NCI-H1092 treated with DMSO at 0.1 percent for 48 hours (cell line): ENCODE results near the gene UPF3B.
"Not testable (repeated sequence)": the region's sequence is repeated elsewhere in the genome, so short reads cannot be mapped to it uniquely, and the experiment has no call there.

Source experiments
- DNase-seq: peaks from one replicate; lab custom pipeline; 2025; lab: John Stamatoyannopoulos, UW

The UPF3B gene, protein sequence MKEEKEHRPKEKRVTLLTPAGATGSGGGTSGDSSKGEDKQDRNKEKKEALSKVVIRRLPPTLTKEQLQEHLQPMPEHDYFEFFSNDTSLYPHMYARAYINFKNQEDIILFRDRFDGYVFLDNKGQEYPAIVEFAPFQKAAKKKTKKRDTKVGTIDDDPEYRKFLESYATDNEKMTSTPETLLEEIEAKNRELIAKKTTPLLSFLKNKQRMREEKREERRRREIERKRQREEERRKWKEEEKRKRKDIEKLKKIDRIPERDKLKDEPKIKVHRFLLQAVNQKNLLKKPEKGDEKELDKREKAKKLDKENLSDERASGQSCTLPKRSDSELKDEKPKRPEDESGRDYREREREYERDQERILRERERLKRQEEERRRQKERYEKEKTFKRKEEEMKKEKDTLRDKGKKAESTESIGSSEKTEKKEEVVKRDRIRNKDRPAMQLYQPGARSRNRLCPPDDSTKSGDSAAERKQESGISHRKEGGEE

DNA sequence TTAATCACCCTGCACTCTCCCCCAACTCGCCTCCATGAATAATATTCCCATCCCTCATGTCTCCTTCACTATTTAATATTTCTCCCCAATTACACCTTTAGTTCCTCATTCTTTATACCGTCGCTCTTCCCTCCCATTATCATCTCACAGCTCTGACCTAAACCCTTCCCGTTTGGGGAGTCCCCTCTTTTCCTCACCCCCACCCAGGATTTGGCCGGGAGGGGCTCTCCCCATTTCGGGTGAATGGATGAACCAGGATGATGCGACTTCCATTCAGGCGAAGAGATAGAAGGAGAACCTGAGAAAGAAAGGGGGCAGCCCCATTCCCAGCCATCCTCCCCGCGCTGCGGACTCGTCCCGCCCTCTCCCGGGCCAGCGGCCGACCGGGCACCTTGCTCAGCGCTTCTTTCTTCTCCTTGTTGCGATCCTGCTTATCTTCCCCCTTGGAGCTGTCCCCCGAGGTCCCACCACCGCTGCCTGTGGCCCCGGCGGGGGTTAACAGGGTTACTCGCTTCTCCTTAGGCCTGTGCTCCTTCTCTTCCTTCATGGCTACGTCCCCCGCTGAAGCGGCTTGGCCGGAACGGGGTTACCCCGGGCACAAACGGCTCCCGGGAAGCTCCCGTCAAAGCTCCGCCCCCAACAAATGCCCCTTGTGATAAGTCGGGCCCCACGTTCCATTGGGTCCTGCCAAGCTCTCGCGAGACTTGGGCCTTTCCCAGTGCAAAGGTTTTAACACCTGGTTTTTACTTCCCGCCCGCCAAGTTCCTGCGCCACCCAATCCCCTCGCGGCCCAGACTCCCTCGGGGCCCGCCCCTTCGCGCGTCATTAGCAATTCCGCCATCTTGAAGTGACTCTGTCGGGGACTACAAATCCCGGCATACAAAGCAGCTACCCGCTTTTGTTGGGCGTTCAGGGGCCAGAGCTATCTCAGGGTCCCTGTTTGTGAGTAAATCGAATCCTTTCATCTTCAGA is at the start of gene UPF3B:
UPF3B (minus strand) TSS at position 582 of the 972 bp plus-strand sequence; CDS start at position 547, 35 bp downstream.
- DNase-seq: peak; percentile 99

DNA sequence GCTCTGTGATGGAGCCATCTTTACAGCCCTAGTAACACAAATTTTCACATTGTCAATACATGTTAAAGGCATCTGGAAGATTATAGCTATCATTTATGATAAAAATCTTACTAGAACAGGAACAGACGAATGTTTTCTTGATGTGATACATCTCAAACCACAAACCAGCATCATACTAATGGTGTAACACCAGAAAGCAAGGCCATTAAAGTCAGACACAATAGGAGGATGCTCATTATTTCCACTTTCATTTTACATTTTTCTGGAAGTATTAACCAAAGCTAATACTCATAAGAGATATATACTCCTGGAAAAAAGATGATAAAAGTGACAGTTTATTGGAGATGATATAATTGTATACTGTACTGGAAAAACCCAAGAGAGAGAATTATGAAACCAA is 48.2 kb upstream of the UPF3B start:
- DNase-seq: no peak

DNA sequence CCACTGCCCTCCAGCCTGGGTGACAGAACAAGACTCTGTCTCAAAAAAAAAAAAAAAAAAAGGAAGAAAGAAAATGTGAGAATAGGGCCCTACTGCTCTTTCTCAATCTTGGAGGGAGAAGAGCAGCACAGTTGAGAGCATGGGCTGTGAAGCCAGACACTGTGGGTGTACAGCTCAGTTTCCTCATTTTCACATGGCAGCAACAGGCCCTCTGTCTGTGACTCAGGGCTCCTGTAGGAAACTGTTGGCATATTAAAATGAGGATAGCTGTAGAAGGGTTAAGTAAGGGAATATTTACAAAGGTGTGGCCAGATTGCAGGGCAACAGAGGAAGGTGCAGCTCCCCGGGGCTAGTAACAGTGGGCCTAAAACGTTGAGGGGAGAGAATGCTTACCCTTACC is 46.4 kb upstream of the UPF3B start:
- no peak for DNase-seq

DNA sequence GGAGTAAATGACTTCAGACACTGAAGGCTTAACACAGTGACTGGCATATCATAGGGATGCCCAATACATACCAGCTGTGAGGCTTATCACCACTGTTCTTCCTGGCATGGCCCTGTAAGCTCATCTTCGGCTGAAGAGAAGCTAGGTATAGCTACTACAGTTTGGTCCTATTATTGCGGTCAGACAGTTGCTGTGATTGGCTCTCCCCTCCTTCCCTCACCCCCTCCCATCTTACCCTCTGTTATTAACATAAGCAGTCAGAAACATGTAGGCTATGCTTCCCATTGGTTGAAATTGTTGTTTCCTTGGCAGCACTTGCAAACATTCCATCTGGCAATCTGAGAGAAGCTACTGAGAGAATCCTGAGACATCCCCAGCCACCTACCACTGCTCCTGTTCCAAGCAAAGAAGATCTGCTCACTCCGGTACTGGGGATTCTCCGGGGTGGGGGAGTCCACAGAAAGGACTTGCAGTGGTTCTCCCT is 43.1 kb upstream of the UPF3B start, which contains the start of gene AKAP14:
AKAP14 (plus strand) TSS at position 51 of the 484 bp plus-strand sequence. CDS start 7,331 bp downstream, outside the sequence.
- DNase-seq: no peak

DNA sequence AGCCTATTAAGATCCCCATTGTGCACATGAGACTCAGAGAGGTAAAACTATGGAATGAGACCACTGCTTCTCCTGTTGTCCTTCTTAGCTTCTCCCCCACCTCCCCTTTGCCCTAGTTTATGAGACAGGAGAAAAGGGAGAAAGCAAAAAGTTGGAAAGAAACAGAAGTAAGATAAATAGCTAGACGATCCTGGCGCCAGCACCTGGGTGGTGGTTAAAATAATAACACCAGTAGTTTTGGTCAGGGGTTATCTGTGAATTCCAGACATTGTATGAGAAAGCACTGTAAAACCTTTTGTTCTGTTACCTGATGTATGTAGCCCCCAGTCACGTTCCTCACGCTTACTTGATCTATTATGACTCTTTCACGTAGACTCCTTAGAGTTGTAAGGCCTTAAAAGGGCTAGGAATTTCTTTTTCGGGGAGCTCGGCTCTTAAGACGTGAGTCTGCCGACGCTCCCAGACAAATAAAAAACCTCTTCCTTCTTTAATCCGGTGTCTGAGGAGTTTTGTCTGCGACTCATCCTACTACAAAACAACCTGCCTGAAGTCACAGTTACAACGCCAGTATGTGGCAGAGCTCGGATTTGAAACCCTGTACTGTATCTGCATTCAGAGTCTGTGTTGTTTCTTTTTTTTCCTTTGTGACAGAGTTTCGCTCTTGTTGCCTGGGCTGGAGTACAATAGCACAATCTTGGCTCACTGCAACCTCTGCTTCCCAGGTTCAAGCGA is 39.4 kb upstream of the UPF3B start:
- DNase-seq: not testable (repeated sequence)

DNA sequence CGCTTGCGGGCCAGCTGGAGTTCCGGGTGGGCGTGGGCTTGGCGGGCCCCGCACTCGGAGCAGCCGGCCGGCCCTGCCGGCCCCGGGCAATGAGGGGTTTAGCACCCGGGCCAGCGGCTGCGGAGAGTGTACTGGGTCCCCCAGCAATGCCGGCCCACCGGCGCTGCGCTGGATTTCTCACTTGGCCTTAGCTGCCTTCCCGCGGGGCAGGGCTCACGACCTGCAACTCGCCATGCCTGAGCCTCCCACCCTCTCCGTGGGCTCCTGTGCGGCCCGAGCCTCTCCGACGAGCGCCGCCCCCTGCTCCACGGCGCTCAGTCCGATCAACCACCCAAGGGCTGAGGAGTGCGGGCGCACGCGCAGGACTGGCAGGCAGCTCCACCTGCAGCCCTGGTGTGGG is 37.9 kb upstream of the UPF3B start:
- not testable (repeated sequence) for DNase-seq

DNA sequence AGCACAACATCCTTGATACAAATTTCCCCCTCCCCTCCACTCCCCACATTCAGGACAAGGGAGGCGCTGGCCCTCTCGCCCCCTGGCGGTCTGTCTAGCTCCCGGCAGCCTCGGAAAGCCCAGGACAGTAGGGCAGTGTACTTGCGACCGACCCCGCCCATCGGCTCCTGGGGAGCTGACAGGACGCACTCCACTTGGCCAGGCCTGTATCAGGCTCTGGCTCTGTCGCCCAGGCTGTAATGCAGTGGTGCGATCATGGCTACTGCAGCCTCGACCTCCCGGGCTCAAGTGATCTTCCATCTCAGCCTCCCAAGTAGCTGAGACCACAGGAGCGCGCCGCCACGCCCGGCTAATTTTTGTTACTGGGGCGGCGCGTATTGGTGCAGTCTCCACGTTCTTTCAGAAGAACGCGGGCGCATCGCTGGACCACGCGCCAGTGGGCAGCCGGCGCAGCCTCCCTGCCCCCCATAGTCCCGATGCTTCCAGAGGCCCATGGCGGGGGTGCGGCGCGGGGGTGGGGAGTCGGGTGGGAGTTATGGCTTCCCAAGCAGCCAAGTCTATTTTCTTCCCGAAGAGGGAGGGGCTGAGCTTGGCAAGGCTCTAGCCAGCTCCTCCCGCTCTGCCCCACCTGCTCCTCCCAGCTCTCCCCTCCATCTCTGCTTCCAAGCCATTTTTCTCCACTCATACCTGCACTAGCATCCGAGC is 35.1 kb upstream of the UPF3B start:
- DNase-seq: peak; percentile 11

DNA sequence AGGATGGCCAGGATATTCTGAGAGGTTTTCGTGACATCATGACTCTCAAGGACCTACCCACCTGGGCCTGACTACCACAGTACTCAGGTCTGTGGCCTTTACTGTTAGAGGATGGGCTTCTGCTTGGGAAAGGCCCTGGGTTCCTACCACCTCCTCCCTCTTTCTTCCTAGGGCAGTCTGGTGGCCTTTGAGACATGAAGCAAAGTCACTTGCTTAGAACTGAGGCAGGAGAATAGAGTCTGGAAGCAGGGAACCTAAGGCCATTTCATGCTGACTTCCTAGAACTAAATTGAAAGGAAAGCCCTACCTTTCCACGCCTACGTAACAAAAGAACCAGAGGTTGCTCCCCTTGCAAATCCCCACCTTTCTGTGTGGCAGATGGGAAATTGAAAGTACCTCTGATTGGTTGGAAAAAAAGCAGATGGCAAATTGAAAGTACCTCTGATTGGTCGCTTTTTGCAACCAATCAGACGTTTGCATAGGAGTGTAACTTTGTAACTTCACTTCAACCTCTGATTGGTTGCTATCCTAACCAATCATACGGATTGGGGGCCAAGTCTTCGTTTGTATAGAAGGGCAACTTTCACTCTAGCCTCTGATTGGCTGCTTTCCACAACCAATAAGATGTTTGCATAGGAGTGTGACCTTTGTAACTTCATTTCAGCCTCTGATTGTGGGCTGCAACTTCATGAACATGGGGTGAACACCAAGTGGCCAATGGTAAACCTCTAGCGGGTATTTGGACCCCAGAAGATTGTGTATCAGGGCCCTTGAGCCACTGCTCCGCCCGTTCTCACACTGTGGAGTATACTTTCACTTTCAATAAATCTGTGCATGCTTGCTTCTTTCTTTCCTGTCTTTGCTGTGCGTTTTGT is 33.0 kb upstream of the UPF3B start:
- no peak for DNase-seq

DNA sequence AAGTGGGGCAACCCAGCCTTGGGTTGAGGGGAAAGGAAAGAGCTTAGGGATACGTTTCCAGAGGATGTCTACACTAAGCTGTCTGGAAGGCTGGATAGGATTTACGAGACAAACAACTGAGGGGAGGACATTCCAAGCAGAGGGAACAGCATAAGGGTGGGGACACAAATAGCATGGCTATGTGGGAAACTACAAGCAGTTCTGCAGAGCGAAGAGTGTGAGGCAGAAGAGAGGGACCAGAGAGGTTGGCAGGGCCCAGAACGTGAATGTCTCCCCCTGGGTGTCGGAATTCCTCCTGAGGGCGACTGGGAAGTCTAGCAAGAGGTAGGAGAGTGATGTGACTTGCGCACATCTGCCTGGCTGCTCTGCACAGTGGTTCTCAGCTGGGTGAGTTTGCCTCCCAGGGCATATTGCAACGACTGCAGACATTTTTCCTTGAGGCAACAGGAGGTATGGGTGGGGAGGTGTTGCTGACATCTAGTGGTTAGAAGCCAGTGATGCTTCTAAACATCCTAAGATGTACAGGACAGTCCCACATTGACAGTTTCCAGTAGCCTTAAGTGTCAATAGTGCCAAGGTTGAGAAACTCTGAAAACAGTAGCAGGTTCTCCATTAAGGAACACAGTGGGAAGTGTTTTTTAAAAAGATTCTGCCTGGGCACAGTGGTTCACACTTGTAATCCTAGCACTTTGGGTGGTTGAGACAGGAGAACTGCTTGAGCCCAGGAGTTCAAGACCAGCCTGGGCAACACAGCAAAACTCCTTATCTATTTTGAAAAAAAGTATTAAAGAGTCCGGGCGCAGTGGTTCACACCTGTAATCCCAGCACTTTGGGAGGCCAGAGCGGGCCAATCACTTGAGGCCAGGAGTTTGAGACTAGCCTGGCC is 28.0 kb upstream of the UPF3B start:
- peak; percentile 42 for DNase-seq

DNA sequence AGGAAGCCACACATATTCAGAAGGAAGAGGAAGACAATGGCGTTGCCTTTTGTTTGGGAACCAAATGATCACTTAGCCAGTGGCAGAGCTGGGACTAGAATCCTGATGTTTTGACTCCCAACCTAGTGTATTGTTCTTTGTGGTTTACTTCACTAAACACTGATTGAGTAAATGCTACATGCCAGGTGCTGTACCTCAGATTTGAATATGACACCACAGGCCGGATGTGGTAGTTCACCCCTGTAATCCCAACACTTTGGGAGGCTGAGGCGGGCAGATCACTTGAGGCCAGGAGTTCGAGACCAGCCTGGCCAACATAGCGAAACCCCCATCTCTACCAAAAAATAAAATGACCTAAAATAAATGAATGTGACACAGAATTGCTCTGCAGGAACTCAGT is 27.3 kb upstream of the UPF3B start:
- no peak for DNase-seq

DNA sequence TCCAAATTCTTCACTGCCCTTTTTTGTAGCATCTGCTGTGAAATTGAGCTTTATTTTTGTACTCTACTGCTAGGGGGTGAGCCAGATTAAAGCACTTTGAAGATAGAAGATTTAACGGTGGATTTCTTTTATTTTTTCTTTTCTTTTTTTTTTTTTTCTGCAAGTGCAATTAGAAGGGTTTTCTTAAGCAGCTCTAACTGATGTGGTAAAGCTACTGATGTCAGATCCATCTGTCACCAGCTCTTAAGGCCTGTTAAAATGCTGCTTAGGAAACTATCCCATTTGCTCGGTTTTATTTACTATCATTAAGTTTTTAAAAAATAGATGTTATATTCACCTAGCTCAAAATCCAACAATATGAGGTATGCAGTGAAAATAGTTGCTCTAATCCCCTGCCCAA is 26.0 kb upstream of the UPF3B start:
- DNase-seq: no peak

DNA sequence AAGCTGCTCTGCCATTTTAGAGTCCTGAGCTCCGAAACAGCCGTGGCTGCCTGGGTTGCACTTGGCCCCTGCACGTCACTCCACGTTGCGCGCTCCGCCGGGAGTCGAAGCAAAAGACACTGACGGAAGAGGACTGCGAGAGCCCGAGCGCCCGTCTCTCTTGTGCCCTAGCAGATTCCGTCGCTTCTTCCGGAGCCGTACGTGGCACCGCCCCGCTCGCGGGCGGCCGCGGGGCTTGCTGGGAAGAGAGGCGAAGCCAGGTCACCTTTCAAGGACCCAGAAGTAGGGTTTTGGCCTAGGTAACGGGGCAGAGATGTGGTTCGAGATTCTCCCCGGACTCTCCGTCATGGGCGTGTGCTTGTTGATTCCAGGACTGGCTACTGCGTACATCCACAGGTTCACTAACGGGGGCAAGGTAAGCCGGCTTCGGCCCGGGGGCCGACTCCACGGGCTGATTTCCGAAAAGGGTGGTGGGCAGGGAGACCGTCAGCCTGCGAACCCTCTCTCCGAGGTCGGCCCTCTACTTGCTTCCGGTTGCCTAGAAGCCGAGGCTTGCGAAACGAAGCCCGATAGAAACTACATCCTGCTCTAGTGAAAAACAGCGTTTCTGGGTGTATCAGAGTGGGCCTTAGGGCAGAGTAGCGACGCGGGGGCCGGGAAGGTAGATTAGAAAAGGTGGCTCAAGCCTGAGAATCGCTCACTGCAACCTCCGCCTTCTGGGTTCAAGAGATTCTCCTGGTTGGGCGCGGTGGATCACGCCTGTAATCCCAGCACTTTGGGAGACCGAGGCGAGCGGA is 19.0 kb upstream of the UPF3B start, which contains the start of the genes NDUFA1 and RNF113A:
NDUFA1 (plus strand) TSS at position 234 of the 797 bp plus-strand sequence; CDS start at position 314, 80 bp downstream.
RNF113A (minus strand) TSS at position 135 of the 797 bp plus-strand sequence; CDS start at position 15, 120 bp downstream.
- DNase-seq: peak; percentile 91

DNA sequence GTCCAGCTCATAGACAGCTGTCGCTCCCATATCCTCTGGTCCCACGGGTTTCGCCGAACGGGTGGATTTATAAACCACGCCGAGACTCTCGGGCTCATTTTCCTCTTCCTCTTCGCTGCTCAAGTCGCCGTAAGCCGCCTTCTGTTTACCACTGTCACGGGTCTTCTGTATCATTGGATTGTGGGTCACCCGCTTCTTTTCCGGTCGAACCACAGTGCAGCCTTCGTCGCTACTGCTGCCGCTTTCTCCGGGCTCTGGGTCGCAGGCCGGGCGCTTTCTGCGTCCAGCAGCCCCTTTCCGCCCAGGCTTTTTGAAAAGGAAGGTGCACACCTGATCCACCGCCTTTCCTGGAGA is 18.5 kb upstream of the UPF3B start:
- no peak for DNase-seq

DNA sequence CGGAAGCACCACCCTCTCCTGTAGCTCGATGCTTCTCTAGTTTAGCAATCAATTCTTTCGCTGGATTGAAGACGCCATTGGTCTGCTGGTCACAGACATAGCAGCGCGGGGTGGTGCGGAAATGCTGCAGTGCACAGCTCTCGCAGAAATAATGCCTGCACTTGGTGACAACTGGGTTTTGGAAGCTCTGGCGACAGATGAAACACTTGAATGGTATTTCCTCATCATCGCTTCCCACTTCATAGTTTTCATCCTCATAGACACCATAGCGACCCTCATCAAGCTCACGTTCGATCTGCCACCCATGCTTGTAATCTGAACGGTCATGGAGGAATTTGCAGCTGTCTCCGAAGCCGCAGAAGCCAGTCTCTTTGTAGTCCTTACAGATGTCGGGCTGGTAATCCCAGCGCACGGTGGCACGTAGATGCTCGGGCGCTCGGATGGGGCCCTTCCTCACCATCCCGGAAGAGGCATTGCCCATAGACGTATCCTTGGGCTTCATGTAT is 17.9 kb upstream of the UPF3B start:
- peak; percentile 22 for DNase-seq

DNA sequence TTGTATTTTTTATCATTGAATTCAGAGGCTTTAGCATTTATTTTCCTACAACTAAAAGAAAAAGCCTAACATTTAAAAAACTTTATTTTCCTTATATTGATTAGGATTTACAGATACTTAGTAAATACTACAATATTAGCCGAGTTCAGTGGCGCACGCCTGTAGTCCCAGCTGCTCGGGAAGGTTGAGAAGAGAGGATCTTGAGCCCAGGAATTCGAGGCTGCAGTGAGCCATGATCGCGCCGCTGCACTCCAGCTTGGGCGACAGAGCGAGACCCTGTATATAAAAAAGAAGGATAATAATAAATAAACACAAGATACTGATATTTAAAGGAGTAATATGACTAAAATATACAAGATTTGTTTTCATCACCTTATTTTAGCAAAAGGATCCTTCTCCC is 681 bp upstream of the UPF3B start:
- no peak for DNase-seq

DNA sequence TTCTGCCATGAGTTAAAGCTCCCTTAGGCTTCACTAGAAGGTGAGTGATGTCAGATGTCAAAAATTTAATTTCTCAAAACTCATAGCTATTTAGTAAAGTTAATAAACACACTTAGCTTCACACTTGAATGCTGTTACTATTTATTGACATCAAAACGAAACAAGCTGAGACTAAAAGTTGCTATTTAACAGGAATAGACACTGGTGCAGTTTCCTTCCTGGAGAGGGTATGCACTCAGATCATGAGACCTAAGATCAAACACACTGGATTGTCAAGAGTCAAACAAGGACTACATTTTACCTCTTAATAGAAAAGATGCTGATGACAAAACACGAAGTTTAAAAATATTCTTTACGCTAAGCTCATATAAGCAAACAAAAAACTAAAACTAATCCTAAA is 18.9 kb downstream of the UPF3B start:
- DNase-seq: no peak

DNA sequence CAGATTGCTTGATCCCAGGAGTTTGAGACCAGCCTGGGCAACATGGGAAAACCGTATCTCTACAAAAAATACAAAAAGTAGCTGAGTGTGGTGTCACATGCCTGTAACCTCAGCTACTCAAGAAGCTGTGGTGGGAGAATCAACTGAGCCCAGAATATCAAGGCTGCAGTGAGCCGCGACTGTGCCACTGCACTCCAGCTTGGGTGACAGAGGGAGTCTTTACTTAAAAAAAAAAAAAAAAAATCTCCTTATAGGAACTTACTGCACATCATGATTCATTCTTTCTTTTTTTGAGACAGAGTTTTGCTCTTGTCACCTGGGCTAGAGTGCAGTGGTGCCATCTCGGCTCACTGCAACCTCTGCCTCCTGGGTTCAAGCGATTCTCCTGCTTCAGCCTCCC is 24.3 kb downstream of the UPF3B start:
- DNase-seq: no peak
